Activated B cell treated with CpG ODN at 0.5 μM for 24 hours (primary cell): ENCODE results near the gene CENPF. TPM values are rescaled to one million over a fixed set of nuclear protein-coding genes. Genes with fewer than 3 reads are reported as not detected.

Source experiments
- ATAC-seq: fragments of 200-7000 bp; cut with Tn5 transposase; one replicate; pipeline ENCODE4 v1.10.0; 2021; ENCODE audit warnings: low read depth, mild to moderate bottlenecking, moderate library complexity
- CTCF ChIA-PET: fragments of 350-600 bp; sonication (Branson Sonifier 250); formaldehyde crosslinking; loops from one replicate; lab custom pipeline; 2021; ENCODE audit warnings: antibody characterized with exemption; lab: Charles Lee
- POLR2A ChIA-PET: fragments of 350-600 bp; sonication (Branson Sonifier 250); formaldehyde crosslinking; loops from one replicate; lab custom pipeline; 2021; ENCODE audit warnings: antibody characterized with exemption; lab: Charles Lee
- DNase-seq: peaks from one replicate; pipeline ENCODE4 v3.0.0; 2022
- H3K27ac Mint-ChIP-seq: one replicate; pipeline ENCODE4 v1.8.0; 2020; ENCODE audit warnings: mixed read lengths
- H3K27me3 Mint-ChIP-seq: one replicate; pipeline ENCODE4 v1.8.0; 2021; ENCODE audit warnings: mixed read lengths
- H3K36me3 Mint-ChIP-seq: one replicate; pipeline ENCODE4 v1.8.0; 2021; ENCODE audit warnings: low read depth, mixed read lengths
- H3K4me1 Mint-ChIP-seq: one replicate; pipeline ENCODE4 v1.8.0; 2021; ENCODE audit warnings: mixed read lengths
- H3K4me3 Mint-ChIP-seq: one replicate; pipeline ENCODE4 v1.8.0; 2020; ENCODE audit warnings: mild to moderate bottlenecking, mixed read lengths
- H3K9me3 Mint-ChIP-seq: one replicate; pipeline ENCODE4 v1.8.0; 2020; ENCODE audit warnings: mixed read lengths
- CTCF ChIP-seq: fragments of 200-600 bp; IDR thresholded peaks from one replicate; pipeline ENCODE4 v1.8.0; 2022; ENCODE audit warnings: antibody characterized with exemption, mild to moderate bottlenecking
- intact Hi-C: fragments of 100-400 bp; cut with micrococcal nuclease; formaldehyde crosslinking; loops from one replicate; pipeline ENCODE4 v1.15.1; 2024
- total RNA-seq: library from RNA; stranded (reverse); gene quantifications from 2 replicates; pipeline ENCODE4 v1.2.3, GENCODE V29; 2022

Gene CENPF
- total RNA-seq, 1 donor from 2014 or later = 4.0 TPM

DNA sequence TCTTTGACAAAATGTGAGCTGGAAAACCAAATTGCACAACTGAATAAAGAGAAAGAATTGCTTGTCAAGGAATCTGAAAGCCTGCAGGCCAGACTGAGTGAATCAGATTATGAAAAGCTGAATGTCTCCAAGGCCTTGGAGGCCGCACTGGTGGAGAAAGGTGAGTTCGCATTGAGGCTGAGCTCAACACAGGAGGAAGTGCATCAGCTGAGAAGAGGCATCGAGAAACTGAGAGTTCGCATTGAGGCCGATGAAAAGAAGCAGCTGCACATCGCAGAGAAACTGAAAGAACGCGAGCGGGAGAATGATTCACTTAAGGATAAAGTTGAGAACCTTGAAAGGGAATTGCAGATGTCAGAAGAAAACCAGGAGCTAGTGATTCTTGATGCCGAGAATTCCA, 42.7 kb downstream of the CENPF start:
- Mint-ChIP-seq H3K27ac (no peak overlapping the region), H3K27me3 (no peaks in the 10 kb centered on the region), H3K9me3 (no peaks in the 10 kb centered on the region), H3K36me3 (no peaks in the 10 kb centered on the region), H3K4me3 (no peak overlapping the region), H3K4me1 (no peaks in the 10 kb centered on the region)
- ChIA-PET POLR2A (no interaction called here), CTCF (interaction anchor here (1.2 to 1.6 kb wide), 2 partner anchors 7 to 10 kb away, joined by 3 to 4 read pairs; no protein-coding TSS in a partner anchor)
- ATAC-seq (no peak), DNase-seq (no peak)
- intact Hi-C loops = no loop called here
- TF ChIP-seq CTCF = no peak

GRCh38 chr1:214648801-214649200, 45.8 kb downstream of the CENPF start:
- no peak for ATAC-seq
- Mint-ChIP-seq H3K4me3 (no peak overlapping the region), H3K27ac (no peak overlapping the region), H3K36me3 (peaks cover 5% of the 10 kb centered on the region), H3K9me3 (no peaks in the 10 kb centered on the region), H3K4me1 (no peaks in the 10 kb centered on the region), H3K27me3 (no peaks in the 10 kb centered on the region)
- no peak for TF ChIP-seq CTCF
- ChIA-PET POLR2A (no interaction called here), CTCF (no interaction called here)
- intact Hi-C loops = no loop called here
- DNase-seq = no peak

GRCh38 chr1:214649607-214650006, 46.6 kb downstream of the CENPF start:
- no peak for ATAC-seq
- peaks cover 5% of the 10 kb centered on the region for H3K36me3 Mint-ChIP-seq
- H3K27ac Mint-ChIP-seq = no peak overlapping the region
- ChIA-PET POLR2A (no interaction called here), CTCF (no interaction called here)
- no peaks in the 10 kb centered on the region for H3K9me3 Mint-ChIP-seq
- H3K4me1 Mint-ChIP-seq = no peaks in the 10 kb centered on the region
- H3K27me3 Mint-ChIP-seq = no peaks in the 10 kb centered on the region
- no peak for TF ChIP-seq CTCF
- intact Hi-C loops = no loop called here
- no peak overlapping the region for H3K4me3 Mint-ChIP-seq
- DNase-seq = no peak

DNA sequence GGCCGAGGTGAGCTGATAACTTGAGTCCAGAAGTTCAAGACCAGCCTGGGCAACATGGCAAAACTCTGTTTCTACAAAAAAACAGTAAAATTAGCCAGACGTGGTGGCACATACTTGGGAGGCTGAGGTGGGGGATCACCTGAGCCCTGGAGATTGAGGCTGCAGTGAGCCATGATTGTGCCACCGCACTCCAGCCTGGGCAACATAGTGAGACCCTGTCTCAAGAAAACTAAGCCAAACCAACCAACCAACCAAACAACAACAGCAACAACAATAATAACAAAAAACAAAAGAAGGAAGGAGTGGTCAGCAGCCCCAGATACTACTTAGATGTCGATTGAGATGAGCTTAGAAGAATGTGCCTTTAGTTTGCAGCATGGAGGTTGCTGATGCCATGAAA, 47.7 kb downstream of the CENPF start:
- H3K36me3 Mint-ChIP-seq = peaks cover 9% of the 10 kb centered on the region
- no peak overlapping the region for H3K27ac Mint-ChIP-seq
- intact Hi-C loops = no loop called here
- no peak for ATAC-seq
- DNase-seq = no peak
- no peak for TF ChIP-seq CTCF
- H3K4me1 Mint-ChIP-seq = no peaks in the 10 kb centered on the region
- POLR2A ChIA-PET = no interaction called here
- no peaks in the 10 kb centered on the region for H3K9me3 Mint-ChIP-seq
- CTCF ChIA-PET = interaction anchor here (2.3 kb wide), 1 partner anchor 13 kb away, joined by 12 read pairs; no protein-coding TSS in a partner anchor
- no peak overlapping the region for H3K4me3 Mint-ChIP-seq
- no peaks in the 10 kb centered on the region for H3K27me3 Mint-ChIP-seq

DNA sequence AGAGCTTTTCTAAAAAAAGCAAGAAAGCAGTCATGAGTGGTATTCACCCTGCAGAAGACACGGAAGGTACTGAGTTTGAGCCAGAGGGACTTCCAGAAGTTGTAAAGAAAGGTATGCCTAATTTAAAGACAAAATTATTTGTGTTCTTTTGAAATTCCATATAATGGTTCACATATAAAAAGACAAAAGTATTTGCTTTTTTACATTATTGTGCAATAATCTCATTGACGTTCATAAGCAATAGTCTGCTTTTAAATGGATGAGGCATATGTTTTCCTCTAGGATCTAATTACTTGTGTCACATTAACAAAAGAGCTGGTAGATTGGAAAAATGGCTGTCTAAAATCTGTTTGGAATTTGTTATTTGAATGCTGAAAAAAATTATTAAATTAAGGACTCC, 54.3 kb downstream of the CENPF start:
- Mint-ChIP-seq H3K36me3 (peaks cover 25% of the 10 kb centered on the region), H3K4me1 (no peaks in the 10 kb centered on the region), H3K27ac (no peak overlapping the region), H3K4me3 (no peak overlapping the region), H3K9me3 (no peaks in the 10 kb centered on the region), H3K27me3 (no peaks in the 10 kb centered on the region)
- ChIA-PET CTCF (no interaction called here), POLR2A (no interaction called here)
- intact Hi-C loops = no loop called here
- no peak for TF ChIP-seq CTCF
- DNase-seq (no peak), ATAC-seq (no peak)
